ENCODE measurements around the gene CENPS.
A peak's percentile ranks its signal among the peaks of the same experiment; 100 is the strongest.
"Not testable (repeated sequence)": the region's sequence is repeated elsewhere in the genome, so short reads cannot be mapped to it uniquely, and the experiment has no call there.

The CENPS gene

DNA sequence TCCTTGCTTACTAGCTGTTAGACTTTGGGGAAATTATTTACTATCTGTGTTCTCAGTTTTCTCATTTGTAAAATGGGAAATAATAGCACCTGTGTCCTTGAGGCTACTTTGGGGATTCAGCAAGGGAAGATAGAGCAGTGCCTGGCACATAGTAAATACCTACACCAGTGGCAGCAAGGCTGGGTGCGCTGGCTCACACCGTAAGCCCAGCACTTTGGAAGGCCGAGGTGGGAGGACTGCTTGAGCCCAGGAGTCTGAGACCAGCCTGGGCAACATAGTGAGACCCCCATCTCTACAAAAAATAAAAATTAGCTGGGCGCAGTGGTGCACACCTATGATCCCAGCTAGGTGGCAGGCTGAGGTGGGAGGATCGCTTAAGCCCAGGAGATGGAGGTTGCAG is 8.6 kb upstream of the CENPS start:
- no peak for DNase-seq

DNA sequence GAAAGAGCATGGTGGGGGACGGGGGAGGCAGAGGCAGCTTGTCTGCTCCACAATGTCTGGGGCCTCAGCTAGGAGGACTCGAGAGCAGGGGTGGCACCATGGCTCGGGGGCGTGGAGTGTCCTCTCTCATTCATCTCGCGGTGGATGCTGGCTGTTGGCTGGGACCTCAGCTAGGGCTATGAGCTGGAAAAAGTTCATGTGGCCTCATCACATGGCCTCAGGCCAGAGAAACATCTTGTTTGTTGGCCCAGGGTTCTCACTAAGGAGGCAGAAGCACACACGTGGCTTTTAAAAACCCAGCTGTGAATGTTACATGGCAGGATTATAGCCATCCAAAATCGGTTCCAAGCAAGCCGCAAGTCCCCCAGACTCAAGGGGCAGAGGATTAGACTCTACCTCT is 6.2 kb upstream of the CENPS start:
- DNase-seq = no peak

DNA sequence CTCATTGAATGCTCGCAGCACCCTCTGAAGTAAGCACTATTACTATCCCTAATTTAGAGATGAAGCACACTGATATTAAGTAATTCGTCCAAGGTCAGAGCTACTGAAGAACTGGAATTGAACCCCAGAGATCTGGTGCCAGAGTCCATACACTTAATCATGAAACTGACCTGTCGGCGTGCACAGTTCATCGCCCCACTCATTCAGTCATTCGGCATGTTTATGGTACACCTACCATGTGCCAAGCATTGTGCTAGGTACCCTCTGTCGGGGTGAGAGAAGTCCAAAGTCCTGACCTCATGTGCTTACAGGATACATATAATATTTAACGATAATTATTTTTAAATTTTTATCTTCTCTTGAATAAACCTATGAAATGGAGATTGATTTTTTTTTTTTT is 5.6 kb upstream of the CENPS start:
- no peak for DNase-seq

GRCh38 chr1:10425826-10426534 is 4.3 kb upstream of the CENPS start:
- not testable (repeated sequence) for DNase-seq

DNA sequence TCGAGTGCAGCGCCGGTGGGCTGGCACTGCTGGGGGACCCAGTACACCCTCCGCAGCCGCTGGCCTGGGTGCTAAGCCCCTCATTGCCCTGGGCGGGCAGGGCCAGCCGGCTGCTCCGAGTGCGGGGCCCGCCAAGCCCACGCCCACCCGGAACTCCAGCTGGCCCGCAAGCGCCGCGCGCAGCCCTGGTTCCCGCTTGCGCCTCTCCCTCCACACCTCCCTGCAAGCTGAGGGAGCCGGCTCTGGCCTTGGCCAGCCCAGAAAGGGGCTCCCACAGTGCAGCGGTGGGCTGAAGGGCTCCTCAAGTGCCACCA is 3.7 kb upstream of the CENPS start:
- not testable (repeated sequence) for DNase-seq

GRCh38 chr1:10428984-10429383 is 1.2 kb upstream of the CENPS start:
- DNase-seq = no peak

DNA sequence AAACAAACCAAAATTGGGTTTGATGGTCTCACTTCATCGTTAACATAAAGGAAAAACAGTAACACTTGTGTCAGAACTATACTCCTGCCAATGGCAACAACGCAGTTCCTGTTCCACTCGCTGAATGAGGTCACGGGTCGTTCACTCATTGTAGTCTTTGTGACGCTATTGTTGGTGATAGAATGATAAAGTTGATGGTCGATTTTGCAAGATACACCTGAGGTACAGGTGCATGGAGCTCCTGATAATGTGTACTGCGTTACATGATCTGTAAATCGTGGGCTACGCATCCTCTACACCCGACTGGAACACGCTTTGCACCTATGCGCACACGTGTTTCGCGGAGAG is 391 bp upstream of the CENPS start:
- peak; percentile 35 to 52 for DNase-seq

DNA sequence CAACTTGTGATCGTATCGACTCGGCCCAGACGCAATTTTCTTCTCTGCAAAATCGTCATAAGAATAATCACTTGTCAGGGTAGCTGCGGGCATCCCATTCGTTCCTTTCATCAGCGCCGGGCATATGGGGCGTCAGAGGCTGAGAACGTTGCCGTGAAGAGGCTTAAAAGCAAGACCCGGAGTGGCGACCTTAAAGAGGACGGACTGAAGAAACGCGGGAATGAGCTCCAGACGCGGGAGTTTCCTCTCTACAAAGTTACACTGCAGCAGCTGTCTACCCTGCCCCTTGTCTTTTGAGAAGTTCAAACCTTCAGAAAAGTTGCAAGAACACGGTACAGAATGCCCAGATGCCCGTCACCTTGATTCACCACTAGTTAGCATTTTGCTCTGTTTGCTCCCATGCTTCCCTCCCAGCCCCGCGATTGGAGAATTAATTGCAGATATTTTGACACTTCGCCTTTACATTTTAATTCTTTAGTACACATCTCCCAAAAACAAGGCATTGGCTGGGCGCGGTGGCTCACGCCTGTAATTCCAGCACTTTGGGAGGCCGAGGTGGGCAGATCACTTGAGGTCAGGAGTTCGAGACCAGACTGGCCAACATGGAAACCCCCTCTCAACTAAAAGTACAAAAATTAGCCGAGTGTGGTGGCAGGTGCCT is 967 bp downstream of the CENPS start:
- DNase-seq = peak in 1 of 2 donors; percentile 19

- DNase-seq = no peak
Observed at GRCh38 chr1:10432910-10433700, 2.9 kb downstream of the CENPS start.

DNA sequence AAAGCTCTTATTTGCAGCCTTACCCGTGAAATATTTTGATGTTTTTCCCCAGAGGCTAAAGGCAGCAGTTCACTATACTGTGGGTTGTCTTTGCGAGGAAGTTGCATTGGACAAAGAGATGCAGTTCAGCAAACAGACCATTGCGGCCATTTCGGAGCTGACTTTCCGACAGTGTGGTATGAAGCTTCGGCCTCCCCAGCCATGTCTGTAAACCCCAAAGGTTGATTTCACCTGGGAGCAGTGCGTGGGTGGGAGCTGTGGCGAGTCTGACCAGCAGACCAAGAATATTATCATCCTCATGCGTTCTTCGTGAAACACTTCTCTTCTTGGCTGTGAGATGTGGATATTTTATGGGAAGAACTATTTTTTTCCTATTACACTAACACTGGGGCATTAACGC is 3.6 kb downstream of the CENPS start:
- no peak for DNase-seq

- no peak for DNase-seq
Observed at GRCh38 chr1:10434590-10434989, 4.4 kb downstream of the CENPS start.

GRCh38 chr1:10437052-10437451 is 6.8 kb downstream of the CENPS start:
- DNase-seq = no peak

DNA sequence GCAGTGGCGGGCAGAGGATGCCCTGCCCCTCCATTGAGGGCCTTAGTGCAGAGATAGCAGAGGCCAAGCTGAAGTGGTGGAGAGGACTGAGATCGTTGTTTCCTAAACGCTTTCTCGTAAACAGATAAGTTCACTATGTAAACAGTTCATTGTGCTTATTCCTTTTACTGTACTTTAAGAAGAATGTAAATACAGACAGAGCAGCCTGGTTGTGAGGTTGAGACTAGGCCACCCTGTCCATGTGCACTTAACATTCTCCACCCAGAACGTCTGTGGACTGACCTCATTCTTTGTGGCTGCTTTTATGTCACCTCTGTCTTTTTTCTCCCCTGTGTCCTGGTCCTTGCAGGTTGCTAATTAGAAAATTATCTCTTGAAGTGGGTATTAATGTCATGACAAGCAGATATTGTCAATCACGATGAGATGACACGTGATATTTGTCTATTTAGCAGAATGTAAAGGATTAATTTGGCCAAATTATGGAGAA is 8.5 kb downstream of the CENPS start:
- DNase-seq = no peak

GRCh38 chr1:10440305-10440704 is 10.1 kb downstream of the CENPS start:
- no peak for DNase-seq

- no peak for DNase-seq
Observed at GRCh38 chr1:10440794-10441193, 10.6 kb downstream of the CENPS start.

DNA sequence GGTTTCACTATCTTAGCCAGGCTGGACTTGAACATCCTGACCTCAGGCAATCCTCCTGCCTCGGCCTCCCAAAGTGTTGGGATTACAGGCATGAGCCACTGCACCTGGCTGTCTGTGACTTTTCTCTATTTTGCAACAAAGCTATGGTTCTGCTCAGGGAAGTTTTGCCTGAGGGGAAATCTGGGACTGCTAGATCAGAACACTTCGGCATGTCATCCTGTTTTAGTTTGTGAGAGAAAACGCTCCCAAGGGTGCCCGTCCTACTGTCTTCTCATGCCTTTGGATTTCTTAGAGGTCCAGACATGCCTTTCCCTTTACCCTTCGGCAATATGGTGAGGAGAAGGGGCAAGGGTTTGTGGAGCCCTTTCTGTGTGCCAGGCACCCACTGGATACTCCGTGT is 14.0 kb downstream of the CENPS start:
- no peak for DNase-seq

DNA sequence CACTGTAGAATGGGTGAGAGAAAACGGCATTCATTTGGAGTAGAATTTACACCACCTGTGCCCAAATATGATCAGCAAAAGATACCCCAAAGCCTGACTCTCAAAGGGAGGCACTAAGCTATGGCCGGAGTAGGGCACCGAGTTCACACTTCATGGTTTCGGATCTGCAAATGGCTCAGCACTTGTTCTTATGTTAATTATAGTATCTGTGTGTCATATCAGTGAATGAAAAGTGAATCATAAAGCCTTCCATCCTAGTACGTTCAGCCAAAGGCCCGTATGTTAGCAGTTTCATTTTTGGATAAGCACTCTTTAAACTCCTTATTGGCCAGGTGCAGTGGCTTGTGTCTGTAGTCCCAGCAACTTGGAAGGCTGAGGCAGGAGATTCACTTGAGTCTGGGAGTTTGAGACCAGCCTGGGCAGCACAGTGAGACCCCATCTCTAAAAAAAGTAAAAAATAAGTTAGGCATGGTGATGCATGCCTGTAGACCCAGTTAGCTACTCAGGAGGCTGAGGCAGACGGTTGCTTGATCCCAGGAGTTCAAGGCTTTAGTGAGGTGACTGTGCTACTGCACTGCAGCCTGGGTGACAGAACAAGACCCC is 14.7 kb downstream of the CENPS start:
- DNase-seq = no peak

DNA sequence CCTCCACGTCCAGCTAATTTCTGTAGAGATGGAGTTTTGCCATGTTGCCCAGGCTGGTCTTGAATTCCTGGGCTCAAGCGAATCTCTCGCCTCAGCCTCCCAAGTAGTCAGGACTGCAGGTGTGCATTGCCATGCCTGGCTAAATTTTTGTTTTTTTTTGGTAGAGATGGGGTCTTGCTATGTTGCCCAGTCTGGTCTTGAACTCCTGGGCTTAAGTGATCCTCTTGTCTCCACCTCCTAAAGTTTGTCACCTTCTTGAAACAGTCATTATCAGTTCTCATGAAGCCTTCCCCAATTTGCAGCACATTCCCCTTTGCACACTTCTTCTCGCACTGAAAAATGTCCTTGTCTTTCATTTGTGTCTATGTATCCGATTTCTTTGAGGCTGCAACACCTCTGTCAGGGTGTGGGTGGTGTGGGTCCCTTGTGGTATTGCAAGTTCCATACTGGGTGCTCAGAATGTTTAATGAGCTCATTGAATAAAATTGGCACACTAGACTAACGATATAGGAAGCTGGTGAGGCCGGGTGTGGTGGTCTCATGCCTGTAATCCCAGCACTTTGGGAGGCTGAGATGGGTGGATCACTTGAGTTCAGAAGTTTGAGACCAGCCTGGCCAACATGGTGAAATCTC is 16.7 kb downstream of the CENPS start:
- no peak for DNase-seq

DNA sequence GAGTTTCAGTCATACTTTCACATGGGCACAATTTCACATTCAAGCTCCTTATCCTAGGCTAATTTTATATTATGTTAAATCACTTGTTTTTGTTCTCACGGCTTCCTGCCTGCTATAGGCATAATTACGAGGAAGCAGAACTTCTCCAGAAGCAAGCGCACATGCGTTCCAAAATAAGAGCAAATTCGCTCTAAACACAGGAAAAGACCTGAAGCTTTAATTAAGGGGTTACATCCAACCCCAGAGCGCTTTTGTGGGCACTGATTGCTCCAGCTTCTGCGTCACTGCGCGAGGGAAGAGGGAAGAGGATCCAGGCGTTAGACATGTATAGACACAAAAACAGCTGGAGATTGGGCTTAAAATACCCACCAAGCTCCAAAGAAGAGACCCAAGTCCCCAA is 19.5 kb downstream of the CENPS start, which contains the start of gene CORT:
TSS of gene CORT (plus strand) at position 281 of the 400 bp plus-strand sequence. CDS start 193 bp downstream, outside the sequence.
- no peak for DNase-seq

GRCh38 chr1:10450156-10450814 is 20.1 kb downstream of the CENPS start:
- no peak for DNase-seq

GRCh38 chr1:10450836-10451235 is 20.6 kb downstream of the CENPS start:
- DNase-seq = no peak

DNA sequence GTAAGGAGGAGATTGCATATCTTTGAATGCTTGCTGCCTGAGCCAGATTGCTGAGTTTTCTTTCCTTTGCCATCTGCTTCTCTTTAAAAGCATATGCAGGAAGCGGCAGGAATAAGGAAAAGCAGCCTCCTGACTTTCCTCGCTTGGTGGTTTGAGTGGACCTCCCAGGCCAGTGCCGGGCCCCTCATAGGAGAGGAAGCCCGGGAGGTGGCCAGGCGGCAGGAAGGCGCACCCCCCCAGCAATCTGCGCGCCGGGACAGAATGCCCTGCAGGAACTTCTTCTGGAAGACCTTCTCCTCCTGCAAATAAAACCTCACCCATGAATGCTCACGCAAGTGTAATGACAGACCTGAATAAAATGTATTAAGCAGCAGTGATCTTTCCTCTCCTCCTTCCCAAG is 21.1 kb downstream of the CENPS start:
- no peak for DNase-seq

Data from inflammatory macrophage treated with lipopolysaccharide for 1 hour (primary cell).